IPS-15b (cell line): Measurements from ENCODE around the gene KCNC4.

Source experiments
- H3K27me3 ChIP-seq: one replicate; pipeline ENCODE4 v1.6.1; 2013; ENCODE audit warnings: low read length; ENCODE audit not compliant: control insufficient read depth, insufficient read depth
- H3K36me3 ChIP-seq: one replicate; pipeline ENCODE4 v1.6.1; 2013; ENCODE audit warnings: low read length; ENCODE audit not compliant: control insufficient read depth, insufficient read depth
- H3K4me1 ChIP-seq: one replicate; pipeline ENCODE4 v1.6.1; 2013; ENCODE audit warnings: mild to moderate bottlenecking, low read length; ENCODE audit not compliant: control insufficient read depth, insufficient read depth
- H3K4me3 ChIP-seq: one replicate; pipeline ENCODE4 v1.5.1; 2013; ENCODE audit warnings: low read depth, low read length
- H3K9ac ChIP-seq: one replicate; pipeline ENCODE4 v1.6.1; 2013; ENCODE audit warnings: low read depth, mild to moderate bottlenecking, low read length
- H3K9me3 ChIP-seq: one replicate; pipeline ENCODE4 v1.6.1; 2013; ENCODE audit warnings: mild to moderate bottlenecking, low read length; ENCODE audit not compliant: control insufficient read depth, insufficient read depth

The KCNC4 gene

GRCh38 chr1:110250749-110251148 is 40.6 kb downstream of the KCNC4 start:
- H3K9ac ChIP-seq = no peak overlapping the region
- no peaks in the 10 kb centered on the region for H3K27me3 ChIP-seq
- H3K36me3 ChIP-seq = no peaks in the 10 kb centered on the region
- H3K4me3 ChIP-seq = no peak overlapping the region
- H3K9me3 ChIP-seq = no peaks in the 10 kb centered on the region
- H3K4me1 ChIP-seq = no peaks in the 10 kb centered on the region

- Histone ChIP-seq H3K9ac (no peak overlapping the region), H3K27me3 (no peaks in the 10 kb centered on the region), H3K4me3 (no peak overlapping the region), H3K36me3 (no peaks in the 10 kb centered on the region), H3K4me1 (no peaks in the 10 kb centered on the region), H3K9me3 (no peaks in the 10 kb centered on the region)
Observed at GRCh38 chr1:110253213-110253612, 43.1 kb downstream of the KCNC4 start.

GRCh38 chr1:110254604-110255391 is 44.7 kb downstream of the KCNC4 start:
- no peak overlapping the region for H3K9ac ChIP-seq
- no peaks in the 10 kb centered on the region for H3K4me1 ChIP-seq
- peaks cover 4% of the 10 kb centered on the region for H3K27me3 ChIP-seq

GRCh38 chr1:110255392-110255787 is 45.3 kb downstream of the KCNC4 start:
- H3K4me1 ChIP-seq = no peaks in the 10 kb centered on the region
- no peak overlapping the region for H3K9ac ChIP-seq
- no peaks in the 10 kb centered on the region for H3K9me3 ChIP-seq
- H3K27me3 ChIP-seq = peaks cover 7% of the 10 kb centered on the region
- no peak overlapping the region for H3K4me3 ChIP-seq
- no peaks in the 10 kb centered on the region for H3K36me3 ChIP-seq

More at GRCh38 chr1:110254604-110255391, 44.7 kb downstream of the KCNC4 start:
- H3K9me3 ChIP-seq = no peaks in the 10 kb centered on the region
- H3K36me3 ChIP-seq = no peaks in the 10 kb centered on the region
- no peak overlapping the region for H3K4me3 ChIP-seq

- H3K36me3 ChIP-seq = no peaks in the 10 kb centered on the region
- peaks cover 7% of the 10 kb centered on the region for H3K27me3 ChIP-seq
- no peaks in the 10 kb centered on the region for H3K4me1 ChIP-seq
- H3K9ac ChIP-seq = no peak overlapping the region
- H3K9me3 ChIP-seq = no peaks in the 10 kb centered on the region
- H3K4me3 ChIP-seq = no peak overlapping the region
Observed at GRCh38 chr1:110258734-110259133, 48.6 kb downstream of the KCNC4 start.

- no peaks in the 10 kb centered on the region for H3K9me3 ChIP-seq
- no peaks in the 10 kb centered on the region for H3K4me1 ChIP-seq
- peaks cover 7% of the 10 kb centered on the region for H3K27me3 ChIP-seq
- no peaks in the 10 kb centered on the region for H3K36me3 ChIP-seq
- H3K4me3 ChIP-seq = no peak overlapping the region
- no peak overlapping the region for H3K9ac ChIP-seq
Observed at GRCh38 chr1:110259770-110260169, 49.7 kb downstream of the KCNC4 start.
